ENCODE measurements around the gene ADCY7.

ADCY7 gene

GRCh38 chr16:50255538-50255937 is 10.8 kb upstream of the ADCY7 start:
- H3K4me3 ChIP-seq (replicated peaks in 1 of 2; ENCODE audit: low read depth in 2 of 2, low read length in 2 of 2) = no peak overlapping the region
- no peak for DNase-seq (ENCODE audit: low read depth in 2 of 2)
- TF ChIP-seq CTCF (IDR thresholded peaks at IDR 0.05; ENCODE audit: low read depth, low read length) = no peak

- DNase-seq (ENCODE audit: low read depth in 2 of 2) = no peak
- H3K4me3 ChIP-seq (replicated peaks in 1 of 2; ENCODE audit: low read depth in 2 of 2, low read length in 2 of 2) = no peak overlapping the region
- no peak for TF ChIP-seq CTCF (IDR thresholded peaks at IDR 0.05; ENCODE audit: low read depth, low read length)
These were observed 9.7 kb upstream of the ADCY7 start for GRCh38 chr16:50256604-50257003.

- TF ChIP-seq CTCF (IDR thresholded peaks at IDR 0.05; ENCODE audit: low read depth, low read length) = no peak
- no peak for DNase-seq (ENCODE audit: low read depth in 2 of 2)
- H3K4me3 ChIP-seq (replicated peaks in 1 of 2; ENCODE audit: low read depth in 2 of 2, low read length in 2 of 2) = no peak overlapping the region
These were observed 8.5 kb upstream of the ADCY7 start for GRCh38 chr16:50257876-50258275.

- no peak for TF ChIP-seq CTCF (IDR thresholded peaks at IDR 0.05; ENCODE audit: low read depth, low read length)
- no peak overlapping the region for H3K4me3 ChIP-seq (replicated peaks in 1 of 2; ENCODE audit: low read depth in 2 of 2, low read length in 2 of 2)
- peak; percentile 55 to 59 for DNase-seq (ENCODE audit: low read depth in 2 of 2)
These were observed 6.8 kb upstream of the ADCY7 start for GRCh38 chr16:50259334-50260205.

- no peak overlapping the region for H3K4me3 ChIP-seq (replicated peaks in 1 of 2; ENCODE audit: low read depth in 2 of 2, low read length in 2 of 2)
- DNase-seq (ENCODE audit: low read depth in 2 of 2) = no peak
- TF ChIP-seq CTCF (IDR thresholded peaks at IDR 0.05; ENCODE audit: low read depth, low read length) = no peak
These were observed 5.9 kb upstream of the ADCY7 start for GRCh38 chr16:50260206-50261159.

GRCh38 chr16:50261160-50261706 is 5.1 kb upstream of the ADCY7 start:
- H3K4me3 ChIP-seq (replicated peaks in 1 of 2; ENCODE audit: low read depth in 2 of 2, low read length in 2 of 2) = no peak overlapping the region
- no peak for TF ChIP-seq CTCF (IDR thresholded peaks at IDR 0.05; ENCODE audit: low read depth, low read length)
- DNase-seq (ENCODE audit: low read depth in 2 of 2) = no peak
